ENCODE measurements around the gene GRM4. TPM values are rescaled to one million over a fixed set of nuclear protein-coding genes. Genes with fewer than 3 reads are reported as not detected.
"Not testable (repeated sequence)": the region's sequence is repeated elsewhere in the genome, so short reads cannot be mapped to it uniquely, and the experiment has no call there.

Gene GRM4
- not detected in 2 replicates for total RNA-seq

DNA sequence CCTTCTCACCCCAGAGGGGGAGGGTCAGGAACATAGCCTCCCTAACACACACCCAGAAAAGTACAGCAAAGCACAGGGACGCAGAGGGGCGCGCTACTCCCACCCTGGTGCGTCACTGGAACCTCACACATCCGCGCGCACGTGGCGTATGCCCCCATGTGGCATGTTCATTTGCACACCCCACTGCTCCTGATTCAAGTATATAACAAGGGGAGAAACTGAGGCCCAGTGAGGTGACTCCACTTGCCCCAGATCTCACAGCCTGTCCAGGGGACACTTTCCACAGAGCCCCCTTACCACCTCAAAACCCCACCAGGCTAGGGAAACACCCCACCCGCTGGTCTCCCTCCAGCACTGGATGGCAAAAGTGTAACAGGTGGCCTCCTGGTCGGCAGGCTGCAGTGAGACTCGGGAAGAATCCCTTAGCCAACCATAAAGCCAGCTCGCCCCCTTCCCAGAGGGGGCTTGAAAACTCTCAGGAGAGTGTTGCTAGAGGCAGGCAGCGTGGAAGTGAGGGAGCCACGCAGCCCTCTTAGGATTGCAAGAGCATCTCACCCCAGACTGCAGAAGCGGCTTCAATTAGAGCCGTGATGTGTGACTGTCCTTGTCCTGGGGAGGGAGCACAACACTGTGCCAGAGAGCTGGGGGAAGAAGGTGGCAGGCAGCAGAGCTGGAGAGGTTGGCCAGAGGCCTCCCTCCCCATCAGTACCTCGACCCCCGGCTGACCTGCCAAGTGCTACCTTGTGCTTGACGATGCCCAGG, at the start of gene GRM4:
GRM4 (minus strand) TSS at position 67 of the 762 bp plus-strand sequence. CDS start 12,591 bp downstream, outside the sequence.
- no peak for DNase-seq (ENCODE audit: low read depth, low spot score)

DNA sequence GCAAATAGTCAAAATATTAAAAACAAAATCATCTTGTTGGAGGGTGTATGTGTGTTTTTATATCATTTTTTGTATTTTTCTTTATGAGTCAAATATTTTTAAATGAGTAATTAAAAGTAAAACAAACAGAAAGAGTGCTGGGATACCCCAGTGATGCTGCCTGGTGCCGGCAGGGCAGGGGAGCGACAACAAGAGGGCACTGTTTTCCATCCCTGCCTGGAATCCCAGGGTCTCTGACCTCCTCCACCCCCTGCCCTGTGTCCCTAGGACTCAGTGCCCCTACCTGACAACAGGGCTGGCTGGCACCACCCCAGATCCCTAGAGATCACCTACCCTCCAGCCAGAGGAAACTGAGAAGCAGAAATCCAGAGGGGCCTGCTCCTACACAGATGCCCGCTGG, 48.9 kb upstream of the GRM4 start:
- no peak for DNase-seq (ENCODE audit: low read depth, low spot score)

DNA sequence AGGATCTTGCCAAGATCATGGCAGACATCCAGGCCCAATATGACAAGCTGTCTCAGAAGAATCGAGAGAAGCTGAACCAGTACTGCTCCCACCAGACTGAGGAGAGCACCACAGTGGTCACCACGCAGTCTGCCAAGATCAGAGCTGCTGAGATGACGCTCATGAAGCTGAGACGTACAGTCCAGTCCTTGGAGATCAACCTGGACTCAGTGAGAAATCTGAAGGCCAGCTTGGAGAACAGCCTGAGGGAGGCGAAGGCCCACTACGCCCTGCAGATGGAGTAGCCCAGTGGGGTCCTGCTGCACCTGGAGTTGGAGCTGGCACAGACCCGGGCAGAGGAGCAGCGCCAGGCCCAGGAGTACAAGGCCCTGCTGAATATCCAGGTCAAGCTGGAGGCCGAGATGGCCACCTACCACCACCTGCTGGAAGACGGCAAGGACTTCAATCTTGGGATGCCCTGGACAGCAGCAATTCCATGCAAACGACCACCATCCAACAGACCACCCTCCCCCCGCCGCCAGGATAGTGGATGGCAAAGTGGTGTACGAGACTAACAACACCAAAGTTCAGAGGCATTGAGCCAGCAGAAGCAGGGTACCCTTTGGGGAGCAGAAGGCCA, 44.7 kb upstream of the GRM4 start:
- DNase-seq (ENCODE audit: low read depth, low spot score): no peak

DNA sequence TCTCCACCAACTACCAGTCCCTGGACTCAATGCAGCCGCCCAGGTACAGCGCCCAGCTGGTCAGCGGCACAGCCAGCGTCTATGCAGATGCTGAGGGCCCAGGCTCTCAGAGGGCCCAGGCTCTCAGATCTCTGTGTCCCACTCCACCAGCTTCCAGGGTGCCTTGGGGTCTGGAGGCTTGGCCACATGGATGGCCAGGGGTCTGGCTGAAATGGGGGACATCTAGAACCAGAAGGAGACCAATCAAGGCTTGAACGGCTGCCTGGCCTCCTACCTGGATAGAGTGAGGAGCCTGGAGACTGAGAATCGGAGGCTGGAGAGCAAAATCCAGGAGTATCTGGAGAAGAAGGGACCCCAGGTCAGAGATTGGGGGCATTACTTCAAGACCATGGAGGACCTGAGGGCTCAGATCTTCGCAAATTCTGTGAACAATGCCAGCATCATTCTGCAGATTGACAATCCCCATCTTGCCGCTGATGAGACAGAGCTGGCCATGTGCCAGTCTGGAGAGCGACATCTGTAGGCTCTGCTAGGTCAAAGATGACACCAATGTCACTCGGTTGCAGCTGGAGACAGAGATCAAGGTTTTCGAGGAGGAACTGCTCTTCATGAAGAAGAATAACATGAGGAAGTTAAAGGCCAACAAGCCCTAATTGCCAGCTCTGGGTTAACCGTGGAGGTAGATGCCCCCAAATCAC, 44.1 kb upstream of the GRM4 start:
- DNase-seq (ENCODE audit: low read depth, low spot score): no peak

DNA sequence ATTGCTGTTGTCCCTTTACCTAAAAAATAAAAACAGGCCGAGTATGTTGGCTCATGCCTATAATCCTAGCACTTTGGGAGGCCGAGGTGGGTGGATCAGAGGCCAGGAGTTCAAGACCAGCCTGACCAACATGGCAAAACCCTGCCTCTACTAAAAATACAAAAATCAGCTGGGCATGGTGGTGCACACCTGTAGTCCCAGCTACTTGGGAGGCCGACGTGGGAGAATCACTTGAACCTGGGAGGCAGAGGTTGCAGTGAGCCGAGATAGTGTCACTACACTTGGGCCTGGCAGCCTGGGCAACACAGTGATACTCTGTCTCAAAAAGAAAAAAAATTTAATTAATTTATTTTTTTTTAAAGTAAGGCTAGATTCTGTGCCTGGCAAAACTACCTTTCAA, 38.8 kb upstream of the GRM4 start:
- DNase-seq (ENCODE audit: low read depth, low spot score): not testable (repeated sequence)

DNA sequence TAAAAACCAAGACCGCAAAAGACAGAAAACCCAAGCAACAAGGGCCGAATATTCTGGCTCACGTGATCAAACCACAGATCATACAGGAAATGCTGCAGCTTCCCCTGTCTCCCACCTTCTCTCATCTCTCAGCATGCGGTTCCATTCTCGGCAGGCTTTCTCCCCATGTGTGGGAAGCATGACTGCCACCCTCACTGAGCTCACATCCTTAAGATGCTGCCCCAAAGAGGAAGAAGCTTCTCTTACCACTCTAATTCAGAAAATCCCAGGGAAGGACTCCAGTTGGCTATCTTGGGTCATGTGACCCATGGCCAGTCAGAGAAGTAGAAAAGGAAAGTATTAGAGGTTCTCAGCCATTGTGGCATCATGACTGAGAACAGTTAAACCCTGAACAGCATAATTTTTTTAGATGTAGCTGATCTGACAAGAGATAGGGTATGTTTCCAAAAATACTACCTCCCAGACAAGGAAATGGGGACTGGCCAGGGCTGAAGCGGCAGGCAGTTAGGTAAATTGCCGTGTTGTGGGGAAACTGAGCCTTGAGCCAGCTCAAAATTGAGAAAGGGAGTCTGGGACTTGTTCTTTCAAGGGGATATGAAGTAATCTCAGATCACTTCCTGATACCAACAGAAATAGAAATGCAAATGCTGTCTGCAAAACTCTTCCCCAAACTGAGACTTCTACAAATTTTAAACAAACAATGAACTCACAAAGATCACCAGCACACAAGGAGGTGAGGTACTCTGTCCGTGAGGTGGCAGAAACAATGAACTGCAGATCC, 37.1 kb upstream of the GRM4 start:
- no peak for DNase-seq (ENCODE audit: low read depth, low spot score)

DNA sequence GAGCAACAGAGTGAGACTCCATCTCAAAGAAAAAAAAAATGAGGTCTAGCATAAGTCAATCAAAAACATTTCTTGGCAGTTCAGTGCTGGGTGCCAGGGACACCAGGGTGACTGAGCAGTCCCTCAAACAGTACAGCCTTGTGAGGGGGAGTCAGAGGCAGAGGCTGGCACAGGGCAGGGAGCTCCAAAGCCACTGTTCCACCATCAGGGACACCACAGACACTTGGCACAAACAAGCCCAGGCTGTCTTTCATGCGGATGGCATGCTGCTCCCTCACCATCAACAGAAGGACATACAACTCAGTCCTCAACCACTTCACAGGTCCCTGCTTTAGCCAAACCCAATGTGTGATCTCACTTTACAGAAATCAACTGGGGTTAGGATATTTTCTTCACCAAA, 36.0 kb upstream of the GRM4 start:
- DNase-seq (ENCODE audit: low read depth, low spot score): no peak

DNA sequence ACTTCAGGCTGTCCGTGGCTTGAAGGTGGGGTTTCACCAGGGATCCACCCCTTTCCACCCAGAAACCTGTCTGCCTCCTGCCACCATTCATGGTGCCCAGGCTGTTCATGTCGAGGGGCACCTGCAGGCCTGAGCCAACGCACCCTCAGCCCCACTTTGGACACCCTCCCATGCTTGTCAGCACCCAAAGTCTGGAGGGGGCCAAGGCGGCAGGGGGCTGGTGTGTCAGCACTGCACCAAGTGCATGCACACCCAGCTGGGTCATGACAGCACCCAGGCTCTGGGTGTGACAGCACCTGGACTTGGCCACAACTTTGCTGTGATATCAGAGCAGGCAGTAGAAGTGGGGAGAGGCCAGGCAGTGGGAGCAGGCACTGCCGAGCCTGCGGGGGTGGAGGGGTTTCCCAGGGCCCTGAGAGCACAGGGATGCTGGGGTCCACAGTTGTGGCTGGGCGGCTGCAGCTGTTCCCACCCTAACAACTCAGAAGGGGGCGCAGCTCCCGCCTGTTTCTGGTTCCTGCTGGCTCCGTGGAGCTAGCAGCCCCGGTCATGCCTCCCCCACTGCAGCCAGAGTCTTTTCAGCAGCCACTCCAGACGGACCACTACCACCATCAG, 33.3 kb upstream of the GRM4 start:
- DNase-seq (ENCODE audit: low read depth, low spot score): no peak

DNA sequence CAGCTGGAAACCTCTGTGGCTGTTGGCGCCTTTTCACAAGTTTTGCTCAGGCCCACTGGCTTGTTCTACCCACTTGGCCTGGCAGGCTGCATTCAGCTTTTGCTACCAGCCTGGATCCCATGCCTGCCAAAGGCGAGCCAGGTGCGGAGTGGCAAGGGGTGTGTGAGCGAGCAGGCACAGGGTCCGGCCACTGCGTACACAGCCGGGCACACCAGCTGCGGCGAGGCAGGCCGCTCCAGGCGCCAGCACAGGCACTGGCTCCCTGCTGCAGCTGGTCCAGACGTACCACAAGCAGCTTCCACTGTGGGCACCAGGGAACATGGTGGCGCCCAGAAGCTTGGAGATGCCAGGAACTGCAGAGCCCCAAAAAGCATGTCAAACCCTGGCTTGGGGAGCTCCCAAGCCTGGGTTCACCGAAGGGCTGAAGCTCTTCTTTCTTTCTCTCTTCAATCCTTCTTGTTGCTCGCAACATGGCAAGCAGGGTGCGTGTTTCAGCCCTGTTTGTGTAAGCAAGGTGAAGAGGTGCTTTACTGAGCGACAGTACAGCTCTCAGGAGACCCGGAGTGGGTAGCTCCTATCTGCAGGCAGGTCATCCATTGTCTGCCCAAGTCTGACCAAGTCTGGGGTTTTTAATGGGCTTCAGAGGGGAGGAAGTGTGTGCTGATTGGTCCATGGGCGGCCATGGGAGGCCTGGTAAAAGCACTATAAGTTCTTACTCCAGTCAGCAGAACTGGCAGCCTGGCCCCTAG, 32.6 kb upstream of the GRM4 start:
- no peak for DNase-seq (ENCODE audit: low read depth, low spot score)

DNA sequence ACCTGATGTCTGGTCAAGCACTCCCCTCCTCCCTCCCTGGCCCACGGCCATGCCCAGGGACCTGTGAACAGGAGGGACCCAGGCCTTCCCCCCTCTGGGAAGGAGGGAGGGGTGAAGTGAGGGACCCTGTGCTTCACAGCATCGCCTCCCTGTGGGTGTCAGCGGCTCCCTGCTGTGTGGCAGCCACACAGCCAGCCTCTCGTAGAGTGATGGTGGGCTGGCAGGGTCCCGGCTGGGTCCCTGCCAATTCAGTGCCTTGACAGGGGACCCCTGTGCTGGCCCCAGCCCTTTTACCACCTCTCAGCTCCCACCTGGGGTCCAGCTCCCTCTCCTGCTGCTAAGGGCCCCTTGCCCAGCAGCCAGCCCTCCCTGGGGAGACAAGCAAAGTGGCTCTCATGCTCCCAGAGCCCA, 31.3 kb upstream of the GRM4 start:
- DNase-seq (ENCODE audit: low read depth, low spot score): no peak

DNA sequence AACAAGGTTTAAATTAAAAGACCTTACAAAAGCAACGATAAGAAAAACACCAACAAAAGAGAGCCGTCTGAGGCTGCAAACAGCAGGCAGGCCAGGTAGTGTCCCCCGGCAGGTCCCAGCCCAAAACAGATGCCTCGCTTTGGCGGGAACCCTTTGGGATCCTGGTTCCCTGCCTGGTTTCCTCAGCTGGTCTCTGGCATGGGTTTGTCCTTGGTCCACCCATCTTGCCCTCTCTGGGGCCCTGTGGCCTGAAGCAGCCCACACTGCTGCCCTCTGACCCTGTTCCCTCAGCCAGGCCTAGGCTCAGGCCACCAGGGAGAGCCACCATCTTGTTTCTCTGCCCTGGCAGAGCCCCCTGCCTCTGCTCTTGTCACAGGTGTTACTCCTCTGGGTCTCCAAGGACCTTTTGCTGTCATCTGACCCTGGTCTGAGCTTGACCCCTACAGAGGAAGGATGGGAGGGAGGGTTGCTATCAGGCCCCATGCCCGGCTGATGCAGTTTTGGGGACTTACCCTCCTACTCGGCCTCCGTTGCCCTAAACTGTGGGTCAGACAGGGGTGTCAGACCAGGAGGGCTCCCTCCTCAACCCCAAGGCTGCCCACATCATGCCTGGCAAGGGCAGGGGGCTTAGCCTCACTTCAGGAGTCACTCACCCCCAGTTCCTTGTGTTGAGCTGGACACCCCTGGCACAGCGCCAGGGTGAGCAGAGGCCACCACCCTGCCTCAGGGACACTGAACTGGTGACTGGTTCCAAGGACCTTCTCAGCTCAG, 30.6 kb upstream of the GRM4 start:
- no peak for DNase-seq (ENCODE audit: low read depth, low spot score)

DNA sequence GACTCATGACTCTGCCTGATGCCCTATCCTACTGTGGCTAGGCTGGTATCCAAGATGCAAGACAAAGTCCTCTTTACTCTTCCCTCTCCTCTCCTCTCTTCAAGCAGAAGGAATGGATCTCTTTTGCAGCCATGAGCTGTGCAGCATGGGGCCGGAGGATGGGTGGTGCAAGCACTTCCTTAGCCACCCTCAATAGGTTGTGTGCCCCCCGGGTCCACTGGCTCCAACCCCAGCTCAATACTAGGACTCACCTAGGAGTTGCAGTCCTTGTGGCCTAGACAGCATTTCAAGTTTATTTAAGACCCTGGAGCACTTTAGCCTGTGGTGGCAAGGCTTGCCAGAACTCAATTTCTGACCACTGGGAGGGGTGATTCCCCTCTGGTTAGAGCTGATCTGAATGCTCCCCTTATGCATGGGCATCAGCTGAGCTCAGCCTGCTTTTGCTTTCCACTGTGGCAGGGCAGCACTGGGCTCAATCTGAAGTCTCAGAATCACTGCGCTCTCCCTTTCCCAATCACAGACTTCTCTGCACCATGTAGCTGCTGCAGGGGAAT, 29.0 kb upstream of the GRM4 start:
- no peak for DNase-seq (ENCODE audit: low read depth, low spot score)

DNA sequence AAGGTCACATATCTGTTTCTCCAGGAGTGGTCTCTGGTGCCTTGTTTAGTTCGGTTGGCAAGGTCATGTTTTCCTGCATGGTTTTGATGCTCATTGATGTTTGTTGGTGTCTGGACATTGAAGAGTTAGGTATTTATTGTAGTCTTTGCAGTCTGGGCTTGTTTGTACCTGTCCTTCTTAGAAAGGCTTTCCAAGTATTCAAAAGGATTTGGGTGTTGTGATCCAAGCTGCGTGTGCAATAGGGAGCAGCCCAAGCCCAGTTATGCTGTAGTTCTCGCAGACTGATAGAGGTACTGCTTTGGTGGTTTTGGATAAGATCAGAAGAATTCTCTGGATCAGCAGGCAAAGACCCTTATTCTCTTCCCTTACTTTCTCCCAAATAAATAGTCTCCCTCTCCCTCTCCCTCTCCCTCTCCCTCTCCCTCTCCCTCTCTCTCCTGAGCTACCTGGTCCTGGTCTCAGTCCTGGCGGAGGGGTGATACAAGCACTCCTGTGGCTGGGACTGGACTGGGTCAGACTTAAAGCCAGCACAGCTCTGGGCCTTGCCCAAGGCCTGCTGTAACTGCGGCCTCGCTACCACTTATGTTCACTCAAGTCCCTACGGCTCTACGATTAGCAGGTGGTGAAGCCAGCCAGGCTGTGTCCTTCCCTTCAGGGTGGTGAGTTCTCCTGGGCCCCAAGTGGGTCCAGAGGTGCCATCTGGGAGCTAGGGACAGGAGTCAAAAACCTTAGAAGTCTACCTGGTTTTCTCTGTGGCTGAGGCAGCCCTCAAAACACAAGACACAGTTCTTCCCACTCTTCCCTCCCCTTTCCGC, 27.3 kb upstream of the GRM4 start:
- DNase-seq (ENCODE audit: low read depth, low spot score): no peak

DNA sequence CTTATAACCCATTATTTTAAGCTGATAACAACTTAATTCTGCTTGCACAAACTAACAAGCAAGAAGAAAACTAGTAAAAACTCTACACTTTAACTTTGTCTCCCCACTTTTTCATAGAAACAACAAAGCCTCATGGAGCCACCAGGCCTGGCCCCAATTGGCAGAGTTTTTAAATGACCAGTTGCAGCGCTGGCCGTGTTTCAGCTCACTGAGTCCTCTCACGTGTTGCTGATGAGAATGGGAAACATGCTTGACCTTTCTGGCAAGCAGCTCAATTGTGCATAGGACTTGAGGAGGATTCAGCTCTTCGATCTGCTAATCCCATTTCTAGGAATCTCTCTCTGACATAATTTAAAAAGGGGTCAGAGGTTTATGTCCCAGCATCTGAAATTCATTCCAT, 24.5 kb upstream of the GRM4 start:
- no peak for DNase-seq (ENCODE audit: low read depth, low spot score)

DNA sequence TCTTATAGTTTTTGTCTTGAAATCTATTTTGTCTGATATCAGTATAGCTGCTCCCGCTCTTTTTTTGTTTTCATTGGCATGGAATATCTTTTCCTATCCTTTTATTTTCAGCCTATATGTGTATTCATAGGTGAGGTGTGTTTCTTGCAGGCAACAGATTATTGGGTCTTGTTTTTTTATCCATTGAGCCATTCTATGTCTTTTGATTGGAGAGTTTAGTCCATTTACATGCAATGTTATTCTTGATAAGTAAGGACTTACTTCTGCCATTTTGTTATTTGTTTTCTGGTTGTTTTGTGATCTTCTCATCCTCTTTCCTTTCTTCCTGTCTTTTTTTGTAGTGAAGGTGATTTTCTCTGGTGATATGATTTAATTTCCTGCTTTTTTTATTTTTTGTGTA, 24.0 kb upstream of the GRM4 start:
- DNase-seq (ENCODE audit: low read depth, low spot score): no peak

DNA sequence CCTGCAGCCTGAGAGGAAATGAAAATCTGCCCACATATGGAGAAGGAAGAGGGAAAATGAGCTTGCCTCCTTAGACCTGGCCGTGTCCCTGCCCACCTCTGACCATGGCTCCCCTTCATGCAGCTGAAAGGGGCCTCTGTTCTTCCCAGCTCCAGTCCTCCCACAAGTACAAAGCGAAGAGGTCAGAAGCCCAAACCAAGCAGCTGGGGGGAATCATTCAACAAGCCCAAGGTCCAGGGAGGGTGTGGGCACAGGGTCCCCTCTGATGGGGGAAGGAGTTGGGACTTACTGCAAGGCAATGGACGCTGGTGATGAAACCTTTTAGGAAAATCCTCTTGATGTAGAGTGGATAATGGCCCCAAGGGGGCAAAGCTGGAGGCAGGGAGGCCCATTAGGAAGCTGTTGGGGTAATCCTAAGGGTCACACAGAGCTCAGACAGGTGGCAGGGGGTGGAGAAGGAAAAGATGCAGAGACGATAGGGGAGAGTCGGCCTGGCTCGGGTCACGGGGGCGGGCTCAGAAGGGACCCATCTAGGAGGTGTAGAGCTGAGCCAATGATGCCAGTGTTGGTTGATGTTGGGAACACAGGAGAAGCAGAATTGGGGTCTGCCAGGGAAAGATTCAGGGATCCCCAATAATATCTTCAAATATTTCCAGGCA, 16.1 kb upstream of the GRM4 start:
- no peak for DNase-seq (ENCODE audit: low read depth, low spot score)

DNA sequence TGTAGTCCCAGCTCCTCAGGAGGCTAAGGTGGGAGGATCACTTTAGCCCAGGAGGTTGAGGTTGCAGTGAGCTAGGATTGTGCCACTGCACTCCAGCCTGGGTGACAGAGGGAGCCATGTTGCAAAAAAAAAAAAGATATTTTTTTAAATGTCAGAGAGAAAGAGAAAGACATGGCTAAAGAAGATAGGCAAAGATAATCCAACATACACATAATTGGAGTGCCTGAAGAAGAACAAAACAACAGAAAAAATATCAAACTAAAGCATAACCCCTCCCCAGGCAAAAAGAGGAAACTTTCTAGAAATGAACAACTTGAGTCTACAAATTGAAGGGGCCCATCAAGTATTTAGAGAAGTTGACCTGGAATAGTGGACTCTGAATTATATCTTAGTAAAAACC, 14.0 kb upstream of the GRM4 start:
- no peak for DNase-seq (ENCODE audit: low read depth, low spot score)

DNA sequence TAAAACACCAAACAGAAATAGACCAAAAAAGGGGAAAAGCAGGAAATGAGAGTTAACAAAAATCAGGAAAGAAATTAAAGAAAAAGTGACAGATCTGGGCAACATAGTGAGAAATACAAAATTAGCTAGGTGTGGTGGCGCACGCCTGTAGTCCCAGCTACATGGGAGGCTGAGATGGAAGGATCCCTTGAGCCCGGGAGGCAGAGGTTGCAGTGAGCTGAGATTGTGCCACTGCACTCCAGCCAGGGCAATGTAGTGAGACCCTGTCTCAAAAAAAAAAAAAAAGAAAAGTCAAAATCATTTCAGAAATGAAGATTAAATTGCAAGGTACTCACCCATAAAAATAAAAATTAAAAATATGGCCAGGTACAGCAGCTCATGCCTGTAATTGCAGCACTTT, 13.0 kb upstream of the GRM4 start:
- DNase-seq (ENCODE audit: low read depth, low spot score): no peak
